Cardiac fibroblast (primary cell): ENCODE measurements around the gene ATP8A2.

Experiments used
- DNase-seq, 2 donors: peaks; one replicate each; pipeline versions ENCODE4 v3.0.0 to v3.0.0-alpha.2; 2010; ENCODE audit warnings: low read depth in 2 of 2
- H3K4me3 ChIP-seq, 2 donors: replicated peaks in 1 of 2; 1 replicate in 1 of 2; 2 replicates in 1 of 2; pipeline ENCODE4 v1.5.1; 2011; ENCODE audit warnings: low read depth in 2 of 2, low read length in 2 of 2, mild to moderate bottlenecking in 2 of 2, moderate library complexity in 1 of 2
- CTCF ChIP-seq: IDR thresholded peaks from one replicate; pipeline ENCODE4 v1.5.1; 2011; ENCODE audit warnings: low read depth, mild to moderate bottlenecking, low read length, inconsistent platforms

The ATP8A2 gene

GRCh38 chr13:26016189-26016588, 644.4 kb downstream of the ATP8A2 start:
- TF ChIP-seq CTCF: no peak
- DNase-seq: no peak
- H3K4me3 ChIP-seq: no peak overlapping the region

- peak in 1 of 2 donors; percentile 49 for DNase-seq
- no peak overlapping the region for H3K4me3 ChIP-seq
- no peak for TF ChIP-seq CTCF
These were observed 645.6 kb downstream of the ATP8A2 start for GRCh38 chr13:26017196-26017921.

GRCh38 chr13:26017932-26018665, 646.3 kb downstream of the ATP8A2 start:
- no peak overlapping the region for H3K4me3 ChIP-seq
- no peak for TF ChIP-seq CTCF
- DNase-seq: peak; percentile 8 to 54

GRCh38 chr13:26019251-26019650, 647.5 kb downstream of the ATP8A2 start:
- H3K4me3 ChIP-seq: no peak overlapping the region
- no peak for DNase-seq
- TF ChIP-seq CTCF: no peak

- no peak for TF ChIP-seq CTCF
- no peak overlapping the region for H3K4me3 ChIP-seq
- DNase-seq: peak; percentile 68 to 72
These were observed 648.4 kb downstream of the ATP8A2 start for GRCh38 chr13:26019881-26020870.

GRCh38 chr13:26020891-26021290, 649.1 kb downstream of the ATP8A2 start:
- no peak for DNase-seq
- H3K4me3 ChIP-seq: no peak overlapping the region
- no peak for TF ChIP-seq CTCF
